A549 (cell line): ENCODE data around the gene TSPEAR.

Experiments
- CBX2 ChIP-seq: fragments of 200-600 bp; sonication (generic); IDR thresholded peaks from 2 replicates; pipeline ENCODE4 v1.6.1; 2016; ENCODE audit warnings: low read depth, mild to moderate bottlenecking, borderline replicate concordance
- CTCF ChIP-seq: fragments of >200 bp; sonication (Bioruptor Twin); formaldehyde crosslinking; IDR thresholded peaks from 3 replicates; pipeline ENCODE4 v1.5.1; 2016
- EP300 ChIP-seq, 2 experiments: fragments of >200 bp; sonication (Bioruptor Twin); formaldehyde crosslinking; IDR thresholded peaks; 2 replicates in 1 of 2; 3 replicates in 1 of 2; pipeline ENCODE4 v1.6.1; 2016 to 2017
- JUNB ChIP-seq: fragments of >200 bp; sonication (Bioruptor Twin); formaldehyde crosslinking; IDR thresholded peaks from 2 replicates; pipeline ENCODE4 v1.6.1; 2016
- MAX ChIP-seq: IDR thresholded peaks from 2 replicates; pipeline ENCODE4 v1.6.1; 2012
- MAZ ChIP-seq: fragments of 150-350 bp; IDR thresholded peaks from 2 replicates; pipeline ENCODE4 v1.6.1; 2014; ENCODE audit warnings: antibody characterized with exemption, low read depth, low read length, borderline replicate concordance
- TF ChIP-seq, protein P1 (sequence below): fragments of 150-350 bp; IDR thresholded peaks from 2 replicates; pipeline ENCODE4 v1.6.1; 2014; ENCODE audit warnings: low read depth, mild to moderate bottlenecking, low read length

DNA sequence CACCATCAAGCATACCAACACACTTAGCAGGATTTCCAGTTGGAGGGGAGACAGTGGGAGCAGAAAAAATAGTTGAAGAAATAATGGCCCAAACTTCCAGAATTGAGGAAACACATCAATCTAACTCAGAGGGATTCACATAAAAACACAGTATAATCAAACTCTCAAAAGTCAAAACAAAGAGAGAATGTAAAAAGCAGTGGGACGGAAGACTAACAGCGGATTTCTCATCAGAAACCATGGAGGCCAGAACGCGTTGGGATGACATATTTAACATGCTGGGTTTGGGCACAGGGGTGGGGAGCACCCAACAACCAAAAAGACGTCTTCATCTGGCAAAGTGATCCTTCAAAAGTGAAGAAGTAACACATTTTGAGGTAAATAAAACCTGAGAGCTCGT is 91.5 kb downstream of the TSPEAR start:
- TF ChIP-seq CTCF: no peak
- no peak for TF ChIP-seq CBX2
- no peak for TF ChIP-seq EP300 (IDR thresholded peaks at IDR 0.05)
- TF ChIP-seq, protein P1, sequence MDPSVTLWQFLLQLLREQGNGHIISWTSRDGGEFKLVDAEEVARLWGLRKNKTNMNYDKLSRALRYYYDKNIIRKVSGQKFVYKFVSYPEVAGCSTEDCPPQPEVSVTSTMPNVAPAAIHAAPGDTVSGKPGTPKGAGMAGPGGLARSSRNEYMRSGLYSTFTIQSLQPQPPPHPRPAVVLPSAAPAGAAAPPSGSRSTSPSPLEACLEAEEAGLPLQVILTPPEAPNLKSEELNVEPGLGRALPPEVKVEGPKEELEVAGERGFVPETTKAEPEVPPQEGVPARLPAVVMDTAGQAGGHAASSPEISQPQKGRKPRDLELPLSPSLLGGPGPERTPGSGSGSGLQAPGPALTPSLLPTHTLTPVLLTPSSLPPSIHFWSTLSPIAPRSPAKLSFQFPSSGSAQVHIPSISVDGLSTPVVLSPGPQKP: no peak
- no peak for TF ChIP-seq JUNB
- no peak for TF ChIP-seq MAZ
- TF ChIP-seq MAX: no peak
